Fibroblast of skin of abdomen (primary cell): ENCODE data around the gene ZNF407.

Experiments
- DNase-seq: peaks from one replicate; pipeline ENCODE4 v3.0.0-alpha.2; 2013

Gene ZNF407

DNA sequence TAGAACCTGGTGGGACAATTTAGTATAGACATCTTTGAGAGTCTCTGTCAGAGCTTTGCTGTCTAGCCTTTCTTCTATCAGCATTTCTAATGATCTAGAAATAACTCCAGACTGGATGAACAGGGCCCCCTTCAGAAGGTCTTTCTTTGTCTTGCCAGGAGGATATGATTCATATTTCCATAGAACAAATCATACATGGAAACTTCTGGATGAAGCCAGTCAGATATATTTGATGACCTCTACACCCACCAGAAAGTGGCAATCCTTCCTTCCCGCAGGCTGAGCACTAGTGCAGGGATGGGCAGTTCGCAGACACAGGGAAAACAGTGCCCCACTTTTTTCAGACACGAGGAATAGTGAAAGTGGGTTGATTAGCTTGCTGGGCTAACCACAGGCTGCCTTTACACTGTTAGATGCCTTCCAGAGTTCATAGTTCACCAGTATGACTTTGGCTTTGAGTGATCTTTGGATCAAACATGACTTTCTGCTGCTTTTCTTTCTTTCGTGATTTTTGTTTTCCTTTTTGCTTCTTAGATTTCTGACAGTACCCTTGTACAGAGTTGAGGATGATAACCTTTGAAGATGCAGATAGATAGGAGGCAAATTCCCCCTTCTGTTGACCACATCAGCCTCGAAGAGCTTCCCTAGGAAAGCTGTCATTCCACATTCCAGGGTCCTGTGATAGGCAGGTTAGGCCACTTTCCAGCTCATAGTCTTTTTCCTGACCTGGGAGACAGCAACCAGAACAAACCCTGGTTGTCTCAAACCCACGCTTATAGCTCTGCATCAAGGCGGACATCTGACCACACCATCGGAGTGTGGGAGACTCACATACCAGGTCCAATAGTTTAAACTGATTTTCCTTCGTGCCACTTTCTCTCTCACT lies 237.0 kb downstream of the ZNF407 start:
- no peak for DNase-seq

DNA sequence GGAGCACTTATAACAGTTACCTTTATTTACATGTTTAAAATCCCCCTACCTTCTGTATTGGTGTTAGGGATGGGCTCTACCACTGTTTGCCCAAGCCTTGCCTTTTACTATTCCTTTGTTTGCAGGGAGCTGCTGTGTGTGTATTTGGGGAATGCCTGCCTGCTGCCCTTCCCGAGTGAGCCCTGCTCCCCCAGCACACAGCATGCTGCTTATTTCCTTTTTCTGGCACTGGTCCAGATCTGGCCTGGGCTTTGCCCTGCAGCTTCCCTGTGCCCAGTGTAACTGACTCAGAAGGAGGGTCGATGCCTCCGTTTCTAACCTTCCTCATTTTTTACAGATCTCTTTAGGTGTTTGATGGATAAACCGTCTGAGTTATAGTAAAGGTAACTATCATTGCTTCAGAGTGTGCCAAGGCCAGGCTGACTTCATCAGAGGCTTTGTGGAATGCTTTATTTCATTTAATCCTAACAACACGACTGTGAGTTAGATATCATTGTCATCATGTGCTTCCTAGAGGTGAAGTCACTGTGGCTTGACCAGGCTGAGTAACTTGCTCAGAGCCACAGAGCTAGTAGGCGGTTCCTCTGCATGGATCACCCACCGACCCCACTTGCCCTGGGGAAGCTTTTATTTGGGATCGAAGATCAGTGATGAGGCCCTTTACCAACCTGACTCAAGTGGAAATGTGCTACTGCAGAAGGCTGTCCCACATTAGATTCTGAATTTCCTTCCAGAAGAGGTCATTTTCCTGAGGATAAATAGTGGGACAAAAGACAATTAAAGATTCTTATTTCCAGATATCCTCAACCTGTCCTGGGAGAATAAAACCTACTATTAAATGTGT lies 238.8 kb downstream of the ZNF407 start:
- DNase-seq = peak; percentile 8

GRCh38 chr18:74840492-74841167 lies 243.0 kb downstream of the ZNF407 start:
- DNase-seq = peak; percentile 28

- no peak for DNase-seq
Observed at GRCh38 chr18:74841248-74841647, 243.6 kb downstream of the ZNF407 start.

GRCh38 chr18:74849301-74849700 lies 251.6 kb downstream of the ZNF407 start:
- DNase-seq = no peak

DNA sequence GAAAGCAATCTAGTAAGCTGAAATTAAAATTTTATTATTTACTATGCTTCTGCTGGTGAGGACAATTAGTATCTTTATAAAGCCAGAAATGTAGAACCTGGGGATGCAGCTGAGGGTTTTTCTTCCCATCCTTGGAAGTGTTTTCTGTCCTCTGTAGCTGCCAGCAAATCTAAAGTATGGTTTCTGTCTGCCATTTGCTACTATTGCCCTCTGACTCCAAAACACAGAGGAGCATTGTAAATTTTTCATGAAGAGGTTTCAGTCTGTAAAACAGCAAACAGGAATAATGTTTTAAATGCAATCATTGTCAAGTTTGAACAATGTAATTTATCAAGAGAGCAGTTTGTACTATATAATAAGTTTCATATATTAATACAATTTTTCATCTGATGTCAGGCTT lies 258.8 kb downstream of the ZNF407 start:
- DNase-seq = no peak

DNA sequence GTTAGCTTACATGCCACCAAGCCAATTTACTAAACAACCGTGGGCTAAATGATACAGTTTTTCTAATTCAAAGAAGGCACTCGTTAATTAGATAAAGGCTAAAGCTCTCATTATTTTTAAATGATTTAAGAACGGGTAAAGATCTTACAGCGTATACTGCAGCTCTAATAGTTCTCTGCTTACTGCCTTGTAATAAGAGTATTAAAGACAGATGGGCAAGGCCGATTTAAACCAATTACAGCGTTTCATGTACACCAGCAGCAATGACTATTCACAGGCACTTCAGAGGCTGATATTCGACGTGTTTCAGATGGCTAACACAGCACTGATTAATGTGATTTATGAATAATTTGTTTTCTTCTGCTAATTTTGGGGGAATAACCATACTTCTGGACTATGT lies 259.3 kb downstream of the ZNF407 start:
- no peak for DNase-seq

GRCh38 chr18:74857901-74858300 lies 260.2 kb downstream of the ZNF407 start:
- no peak for DNase-seq

DNA sequence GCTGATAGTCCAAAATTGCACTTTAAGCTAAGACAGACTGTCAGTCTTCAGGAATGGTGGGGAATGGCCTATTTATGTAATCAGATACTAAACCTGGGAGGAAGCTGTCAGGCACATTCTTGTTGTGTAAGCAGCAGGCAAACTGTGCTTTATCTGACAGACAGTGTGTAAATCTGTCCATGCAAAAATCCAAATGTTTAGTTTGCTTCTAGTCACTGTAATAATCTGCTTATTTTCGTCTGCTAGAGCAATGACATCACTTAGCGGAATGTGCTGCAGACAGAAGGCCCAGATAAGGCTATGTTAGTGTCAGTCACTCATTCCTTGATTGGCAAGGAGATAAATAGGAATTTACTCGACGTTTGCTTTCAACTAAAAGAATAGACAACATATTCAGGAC lies 263.5 kb downstream of the ZNF407 start:
- peak; percentile 25 for DNase-seq

- DNase-seq = no peak
Observed at GRCh38 chr18:74862094-74862493, 264.4 kb downstream of the ZNF407 start.

DNA sequence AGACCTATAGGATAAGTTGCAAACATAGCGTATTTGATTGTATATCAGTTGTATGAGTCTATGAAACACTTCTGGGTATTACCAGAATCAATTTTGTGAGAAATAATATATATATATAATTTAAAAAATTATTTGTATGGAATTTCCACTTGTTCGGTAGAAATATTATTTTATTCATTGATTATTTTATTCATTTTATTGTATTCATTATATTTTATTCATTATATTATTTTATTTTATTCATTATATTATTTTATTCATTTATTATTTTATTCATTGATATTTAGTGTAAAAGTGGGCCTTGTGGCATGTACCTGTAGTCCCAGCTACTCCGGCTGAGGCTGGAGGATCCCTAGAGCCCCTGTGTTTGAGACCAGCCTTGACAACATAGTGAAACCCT lies 268.9 kb downstream of the ZNF407 start:
- no peak for DNase-seq

- no peak for DNase-seq
Observed at GRCh38 chr18:74868461-74868860, 270.8 kb downstream of the ZNF407 start.

GRCh38 chr18:74869904-74870863 lies 272.5 kb downstream of the ZNF407 start:
- no peak for DNase-seq

DNA sequence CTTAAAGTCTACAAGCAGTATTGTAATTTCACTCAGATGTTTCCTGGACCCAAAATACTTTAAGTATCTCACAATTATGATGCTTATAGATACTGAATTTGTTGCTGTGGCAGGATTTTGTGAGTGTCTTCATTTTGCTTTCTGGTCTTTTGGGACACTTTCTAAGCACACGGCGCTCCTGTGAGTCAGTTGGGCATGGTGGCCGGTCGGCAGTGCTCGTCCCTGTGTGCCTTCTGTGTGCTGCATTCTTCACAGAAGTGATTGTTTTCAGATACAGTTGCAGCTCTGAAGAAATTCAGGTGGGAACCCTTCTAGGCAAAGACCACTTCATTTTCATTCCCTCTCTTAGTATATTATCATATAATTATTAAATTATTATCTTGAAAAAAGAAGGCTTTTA lies 273.3 kb downstream of the ZNF407 start:
- DNase-seq = no peak

DNA sequence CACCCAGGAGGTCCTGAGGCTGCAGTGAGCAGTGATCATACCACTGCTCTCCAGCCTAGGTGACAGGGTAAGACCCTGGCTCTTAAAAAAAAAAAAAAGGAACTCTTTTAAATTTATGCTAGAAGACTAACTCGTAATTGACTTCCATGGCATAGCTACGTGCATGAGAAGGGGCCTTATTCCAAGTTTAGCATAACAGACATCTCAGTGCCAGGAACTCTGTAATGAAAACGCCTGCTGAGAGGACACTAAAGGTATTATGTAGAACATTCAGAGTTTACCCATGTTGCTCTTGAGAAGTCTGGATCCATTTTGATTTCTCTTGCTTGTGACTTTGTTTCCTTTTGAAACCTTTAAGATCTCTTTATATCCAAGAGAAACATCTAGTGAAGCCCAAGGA lies 276.0 kb downstream of the ZNF407 start:
- DNase-seq = no peak

GRCh38 chr18:74874351-74874750 lies 276.7 kb downstream of the ZNF407 start:
- DNase-seq = no peak

DNA sequence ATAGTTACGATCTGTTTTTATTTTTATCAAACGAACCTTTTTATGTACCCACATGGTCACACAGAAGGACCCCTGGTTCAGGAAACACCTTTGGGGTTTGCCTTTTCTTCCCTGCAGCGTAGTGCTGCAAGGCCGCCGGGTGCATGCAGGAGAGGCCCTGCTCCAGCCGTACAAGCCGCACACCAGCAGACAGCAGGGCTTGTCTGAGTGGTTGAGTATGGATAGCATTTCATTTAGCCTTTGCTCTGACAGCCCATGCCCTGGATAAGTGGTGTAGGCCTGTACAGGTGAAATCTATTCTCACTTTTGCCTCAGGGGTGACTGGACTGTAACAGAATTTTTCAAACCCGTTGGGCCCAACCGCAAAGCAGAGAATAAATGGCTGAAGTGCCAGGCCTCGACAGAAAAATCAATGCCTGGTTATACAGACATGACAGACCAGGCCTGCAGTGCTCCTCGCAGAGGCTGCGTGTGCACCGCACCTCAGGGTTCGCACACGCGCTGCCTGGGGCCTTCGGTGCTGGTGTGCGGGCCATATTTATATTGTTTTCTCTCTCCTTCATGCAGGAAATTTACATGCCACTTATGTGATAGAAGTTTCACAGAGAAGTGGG lies 279.1 kb downstream of the ZNF407 start:
- no peak for DNase-seq

DNA sequence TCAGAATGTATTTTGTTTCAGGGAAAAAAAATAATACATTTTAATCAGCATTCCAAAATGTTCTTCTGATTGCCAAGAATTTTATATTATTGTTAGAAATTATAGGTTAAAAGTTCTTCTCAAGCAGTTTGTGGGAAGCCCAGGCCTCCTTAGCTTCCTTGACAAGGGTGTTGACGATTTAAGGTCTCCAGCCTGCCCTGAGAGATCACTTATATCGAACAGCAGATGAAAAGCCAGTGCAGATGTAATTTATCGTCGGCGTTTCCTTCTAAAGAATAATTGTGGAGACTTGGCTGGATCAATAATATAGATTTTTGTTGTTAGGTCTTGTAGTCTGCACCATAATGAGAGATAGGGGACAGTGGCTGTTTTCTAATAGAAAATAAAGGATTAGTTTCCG lies 280.6 kb downstream of the ZNF407 start:
- no peak for DNase-seq

- no peak for DNase-seq
Observed at GRCh38 chr18:74880706-74881278, 283.1 kb downstream of the ZNF407 start.

DNA sequence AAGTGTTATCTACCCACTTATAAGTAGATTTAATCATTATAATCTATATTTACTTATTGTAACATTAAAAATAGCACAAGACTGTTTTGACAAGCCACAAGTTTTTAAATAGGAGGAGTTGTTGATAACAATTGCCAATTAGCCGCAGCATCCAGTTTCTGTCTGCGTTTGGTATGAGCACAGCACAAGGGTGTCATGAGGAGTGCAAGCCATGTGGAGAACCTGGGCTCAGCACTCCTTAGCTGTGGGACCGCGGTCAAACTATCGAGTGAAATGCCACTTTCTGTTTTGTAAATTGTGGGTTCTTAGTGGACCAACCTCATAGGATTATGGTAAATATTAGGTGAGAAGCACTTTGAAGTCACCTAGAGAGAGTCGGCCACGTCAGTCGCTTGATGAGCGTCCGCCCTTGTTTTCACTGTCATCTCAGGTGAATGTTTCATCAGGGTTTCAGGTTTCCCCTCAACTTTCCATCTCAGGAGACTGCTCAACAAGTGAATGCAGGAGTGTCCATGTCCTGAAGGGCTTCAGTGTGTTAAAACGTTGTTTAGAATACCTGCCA lies 294.5 kb downstream of the ZNF407 start:
- DNase-seq = no peak

DNA sequence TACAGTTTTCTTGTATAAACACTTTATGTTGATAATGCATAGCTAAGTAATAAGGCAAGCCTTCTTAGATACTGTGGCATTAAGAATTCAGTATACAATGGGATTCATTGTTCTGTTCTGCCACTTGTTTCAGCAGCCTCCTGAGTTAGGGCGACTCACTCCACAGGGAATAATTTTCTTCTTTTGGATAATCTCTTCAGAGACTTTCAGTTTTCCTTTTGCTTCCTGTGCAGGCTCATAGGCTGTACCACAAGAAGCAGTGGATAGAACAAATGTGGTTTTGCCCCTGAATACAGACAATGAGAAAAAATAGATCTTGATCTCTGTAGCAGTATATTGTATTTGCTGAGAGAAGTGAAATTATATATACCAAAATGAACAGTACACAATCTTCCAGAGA lies 298.0 kb downstream of the ZNF407 start:
- peak; percentile 13 for DNase-seq
